ENCODE measurements around the gene KRTAP10-10.

- TF ChIP-seq CTCF (IDR thresholded peaks at IDR 0.05) (no peak), POLR2AphosphoS5 (IDR thresholded peaks at IDR 0.05) (no peak), POLR2A (IDR thresholded peaks at IDR 0.05) (no peak)
Observed at GRCh38 chr21:44664691-44665090, 27.5 kb downstream of the KRTAP10-10 start.

Measured in sigmoid colon (tissue), 4 donors.